DMS53 (cell line): ENCODE results near the gene MEIG1.
"Not testable (repeated sequence)": the region's sequence is repeated elsewhere in the genome, so short reads cannot be mapped to it uniquely, and the experiment has no call there.

Experiments
- DNase-seq: peaks from one replicate; lab custom pipeline; 2025; lab: John Stamatoyannopoulos, UW

MEIG1 gene

GRCh38 chr10:14954934-14955333 lies 4.3 kb upstream of the MEIG1 start:
- peak; percentile 24 for DNase-seq

GRCh38 chr10:14958872-14959220 lies 342 bp upstream of the MEIG1 start:
- DNase-seq: no peak

- no peak for DNase-seq
These were observed 8.7 kb downstream of the MEIG1 start for GRCh38 chr10:14967897-14968296.

GRCh38 chr10:14971867-14972448 lies 12.8 kb downstream of the MEIG1 start:
- DNase-seq: peak; percentile 68

GRCh38 chr10:14974153-14974998 lies 15.2 kb downstream of the MEIG1 start:
- DNase-seq: not testable (repeated sequence)

GRCh38 chr10:14975672-14976273 lies 16.6 kb downstream of the MEIG1 start:
- DNase-seq: no peak

GRCh38 chr10:14982744-14983143 lies 23.6 kb downstream of the MEIG1 start:
- no peak for DNase-seq

GRCh38 chr10:14989552-14989951 lies 30.4 kb downstream of the MEIG1 start:
- not testable (repeated sequence) for DNase-seq

GRCh38 chr10:14991035-14991749 lies 32.0 kb downstream of the MEIG1 start:
- DNase-seq: peak; percentile 75

- not testable (repeated sequence) for DNase-seq
These were observed 33.1 kb downstream of the MEIG1 start for GRCh38 chr10:14992336-14992735.

GRCh38 chr10:14993500-14994455 lies 34.6 kb downstream of the MEIG1 start:
- DNase-seq: peak; percentile 16

- no peak for DNase-seq
These were observed 36.9 kb downstream of the MEIG1 start for GRCh38 chr10:14995964-14996565.

- peak; percentile 87 for DNase-seq
These were observed 54.3 kb downstream of the MEIG1 start for GRCh38 chr10:15013530-15013929.

- no peak for DNase-seq
These were observed 56.3 kb downstream of the MEIG1 start for GRCh38 chr10:15015451-15015850.

- peak; percentile 53 for DNase-seq
These were observed 61.8 kb downstream of the MEIG1 start for GRCh38 chr10:15020966-15021365.
